Calu3 (cell line): ENCODE measurements around the gene BCL7C. TPM values are rescaled to one million over a fixed set of nuclear protein-coding genes. Genes with fewer than 3 reads are reported as not detected.
"Not testable (repeated sequence)": the region's sequence is repeated elsewhere in the genome, so short reads cannot be mapped to it uniquely, and the experiment has no call there.

ENCODE experiments used
- Bru-seq: library from RNA; stranded (reverse); fragments of 400-500 nt; gene quantifications from one replicate; lab custom pipeline; 2021; lab: Mats Ljungman, UMichigan
- BruChase-seq, 2 experiments: library from RNA; stranded (reverse); fragments of 400-500 nt; gene quantifications; one replicate each; lab custom pipeline; 2021; lab: Mats Ljungman, UMichigan
- BruUV-seq: library from RNA; stranded (reverse); fragments of 400-500 nt; replicated peaks from 2 replicates; lab custom pipeline; 2021; lab: Mats Ljungman, UMichigan
- CTCF ChIA-PET: fragments of 300-600 bp; sonication (Branson Sonifier 250); formaldehyde crosslinking; loops from one replicate; lab custom pipeline; 2022; ENCODE audit warnings: antibody characterized with exemption; lab: Charles Lee
- DNase-seq: peaks from one replicate; pipeline ENCODE4 v3.0.0; 2022
- H3K27ac Mint-ChIP-seq: one replicate; pipeline ENCODE4 v1.8.0; 2022; ENCODE audit warnings: mixed read lengths; ENCODE audit not compliant: unreplicated experiment
- H3K27me3 Mint-ChIP-seq: one replicate; pipeline ENCODE4 v1.8.0; 2022; ENCODE audit warnings: mixed read lengths; ENCODE audit not compliant: unreplicated experiment
- H3K36me3 Mint-ChIP-seq: one replicate; pipeline ENCODE4 v1.8.0; 2022; ENCODE audit warnings: mild to moderate bottlenecking, moderate library complexity, mixed read lengths; ENCODE audit not compliant: insufficient read depth, unreplicated experiment
- H3K4me1 Mint-ChIP-seq: one replicate; pipeline ENCODE4 v1.8.0; 2022; ENCODE audit warnings: mild to moderate bottlenecking, low read depth, mixed read lengths; ENCODE audit not compliant: unreplicated experiment
- H3K4me3 Mint-ChIP-seq: one replicate; pipeline ENCODE4 v1.8.0; 2022; ENCODE audit warnings: mild to moderate bottlenecking, low read depth, moderate library complexity, mixed read lengths; ENCODE audit not compliant: unreplicated experiment
- H3K9me3 Mint-ChIP-seq: one replicate; pipeline ENCODE4 v1.8.0; 2022; ENCODE audit warnings: low read depth, mixed read lengths; ENCODE audit not compliant: unreplicated experiment
- CTCF ChIP-seq: fragments of 200-600 bp; IDR thresholded peaks from one replicate; pipeline ENCODE4 v1.8.0; 2022; ENCODE audit warnings: antibody characterized with exemption; ENCODE audit not compliant: unreplicated experiment
- intact Hi-C: fragments of 100-400 bp; cut with micrococcal nuclease; formaldehyde crosslinking; loops from one replicate; pipeline ENCODE4 v1.10.0; 2022; ENCODE audit not compliant: unreplicated experiment
- long read RNA-seq: library from polyadenylated mRNA; stranded (forward); transcript quantifications from one replicate; pipeline ENCODE4 v2.0.0, GENCODE V29; 2022
- total RNA-seq: library from RNA; stranded (reverse); gene quantifications from 2 replicates; pipeline ENCODE4 v1.2.3, GENCODE V29; 2022

The BCL7C gene
- total RNA-seq, result 22.5 and 26.6 TPM in 2 replicates
- Bru-seq, nascent RNA, result percentile 47 among the genes with signal in this experiment
- BruChase-seq, experiment 1, labeled RNA remaining after a 6-hour chase, result percentile 53 among the genes with signal in this experiment
- BruChase-seq, experiment 2, labeled RNA remaining after a 2-hour chase, result percentile 54 among the genes with signal in this experiment
- long read RNA-seq, transcript BCL7C-201 (6 exons, 1,740 nt), result major isoform, 95 of 111 reads
- long read RNA-seq, partial matches to known transcripts, result 3 of 111 reads
- long read RNA-seq, other reads (novel, unspliced or antisense), result 9 of 111 reads

- peak within 1 kb of the TSS; percentile 75 for H3K4me3 Mint-ChIP-seq
- CTCF ChIA-PET, result no interaction called here
- H3K27me3 Mint-ChIP-seq, result no peaks in the 10 kb centered on the region
- BruUV-seq, result no TSS peak
- peak within 1 kb of the TSS; percentile 46 for H3K27ac Mint-ChIP-seq
- DNase-seq, result peak; percentile 98
- H3K36me3 Mint-ChIP-seq, result peaks cover 57% of the 10 kb centered on the region
- TF ChIP-seq CTCF, result peak; percentile 34
- H3K9me3 Mint-ChIP-seq, result no peaks in the 10 kb centered on the region
- peaks cover 42% of the 10 kb centered on the region for H3K4me1 Mint-ChIP-seq
- intact Hi-C loops, result no loop called here
Observed at GRCh38 chr16:30893744-30894539, at the start of gene BCL7C. Gene BCL7C, minus strand, starts transcription at chr16:30894077. Its CDS starts 133 bp downstream, at chr16:30893944.

- Mint-ChIP-seq H3K27ac (no peak overlapping the region), H3K9me3 (no peaks in the 10 kb centered on the region), H3K4me3 (no peak overlapping the region), H3K4me1 (peaks cover 16% of the 10 kb centered on the region), H3K27me3 (no peaks in the 10 kb centered on the region), H3K36me3 (peaks cover 50% of the 10 kb centered on the region)
- no peak for DNase-seq
- CTCF ChIA-PET, result interaction anchor here (0.5 to 2.1 kb wide), 14 partner anchors 10 to 283 kb away, joined by 3 to 26 read pairs (median 4); partner anchors contain the start of gene SETD1A
- BruUV-seq, result no TSS peak
- TF ChIP-seq CTCF, result no peak
- intact Hi-C loops, result no loop called here
Observed at GRCh38 chr16:30942426-30942806, 48.5 kb upstream of the BCL7C start.

GRCh38 chr16:30941600-30942425, 47.9 kb upstream of the BCL7C start:
- BruUV-seq, result no TSS peak
- H3K36me3 Mint-ChIP-seq, result peaks cover 50% of the 10 kb centered on the region
- intact Hi-C loops, result no loop called here

GRCh38 chr16:30939571-30939970, 45.7 kb upstream of the BCL7C start:
- H3K27ac Mint-ChIP-seq, BruUV-seq, DNase-seq, intact Hi-C loops, H3K4me3 Mint-ChIP-seq, H3K9me3 Mint-ChIP-seq, H3K27me3 Mint-ChIP-seq: not testable (repeated sequence)
- Mint-ChIP-seq H3K36me3 (peaks cover 41% of the 10 kb centered on the region), H3K4me1 (peaks cover 16% of the 10 kb centered on the region)
- CTCF ChIA-PET, result interaction anchor here (0.5 to 0.7 kb wide), 4 partner anchors 50 to 530 kb away, joined by 3 to 7 read pairs (median 3); no protein-coding TSS in a partner anchor

More at GRCh38 chr16:30941600-30942425, 47.9 kb upstream of the BCL7C start:
- H3K4me1 Mint-ChIP-seq, result peaks cover 16% of the 10 kb centered on the region
- no peaks in the 10 kb centered on the region for H3K27me3 Mint-ChIP-seq
- CTCF ChIA-PET, result interaction anchor here (0.5 to 2.1 kb wide), 15 partner anchors 10 to 283 kb away, joined by 3 to 26 read pairs (median 4); partner anchors contain the start of gene SETD1A
- no peak overlapping the region for H3K27ac Mint-ChIP-seq
- peak; percentile 93 for TF ChIP-seq CTCF
- no peak overlapping the region for H3K4me3 Mint-ChIP-seq
- no peaks in the 10 kb centered on the region for H3K9me3 Mint-ChIP-seq
- peak; percentile 88 for DNase-seq
